HCT116 (cell line): ENCODE measurements around the gene AGPAT3.

Source experiments
- CTCF ChIP-seq, 3 experiments: fragments of 200-600 bp in 1 of 3; sonication (generic) in 1 of 3; IDR thresholded peaks in 2 of 3; conservative IDR thresholded peaks in 1 of 3; 2 replicates each; pipeline ENCODE4 v1.5.1; 2012 to 2017; ENCODE audit warnings: low read depth in 2 of 3, low read length in 2 of 3, antibody characterized with exemption in 1 of 3, borderline replicate concordance in 1 of 3, control low read depth in 1 of 3, mild to moderate bottlenecking in 1 of 3, mixed read lengths in 1 of 3, mixed run types in 1 of 3, moderate library complexity in 1 of 3; ENCODE audit not compliant: insufficient read depth in 1 of 3
- EGR1 ChIP-seq: IDR thresholded peaks from 2 replicates; pipeline ENCODE4 v1.6.1; 2012; ENCODE audit warnings: low read depth
- MAX ChIP-seq: IDR thresholded peaks from 2 replicates; pipeline ENCODE4 v1.6.1; 2012
- POLR2AphosphoS5 ChIP-seq: IDR thresholded peaks from 2 replicates; pipeline ENCODE4 v1.6.1; 2011; ENCODE audit warnings: mild to moderate bottlenecking, low read depth, low read length, moderate library complexity
- RAD21 ChIP-seq: IDR thresholded peaks from 2 replicates; pipeline ENCODE4 v1.6.1; 2012; ENCODE audit warnings: low read depth, mild to moderate bottlenecking
- SIN3A ChIP-seq: IDR thresholded peaks from 2 replicates; pipeline ENCODE4 v1.6.1; 2012; ENCODE audit warnings: low read depth
- TF ChIP-seq, protein P1 (sequence below): IDR thresholded peaks from 2 replicates; pipeline ENCODE4 v1.6.1; 2011; ENCODE audit warnings: mild to moderate bottlenecking, low read length, moderate library complexity; ENCODE audit not compliant: insufficient replicate concordance; ENCODE audit errors: extremely low read depth

DNA sequence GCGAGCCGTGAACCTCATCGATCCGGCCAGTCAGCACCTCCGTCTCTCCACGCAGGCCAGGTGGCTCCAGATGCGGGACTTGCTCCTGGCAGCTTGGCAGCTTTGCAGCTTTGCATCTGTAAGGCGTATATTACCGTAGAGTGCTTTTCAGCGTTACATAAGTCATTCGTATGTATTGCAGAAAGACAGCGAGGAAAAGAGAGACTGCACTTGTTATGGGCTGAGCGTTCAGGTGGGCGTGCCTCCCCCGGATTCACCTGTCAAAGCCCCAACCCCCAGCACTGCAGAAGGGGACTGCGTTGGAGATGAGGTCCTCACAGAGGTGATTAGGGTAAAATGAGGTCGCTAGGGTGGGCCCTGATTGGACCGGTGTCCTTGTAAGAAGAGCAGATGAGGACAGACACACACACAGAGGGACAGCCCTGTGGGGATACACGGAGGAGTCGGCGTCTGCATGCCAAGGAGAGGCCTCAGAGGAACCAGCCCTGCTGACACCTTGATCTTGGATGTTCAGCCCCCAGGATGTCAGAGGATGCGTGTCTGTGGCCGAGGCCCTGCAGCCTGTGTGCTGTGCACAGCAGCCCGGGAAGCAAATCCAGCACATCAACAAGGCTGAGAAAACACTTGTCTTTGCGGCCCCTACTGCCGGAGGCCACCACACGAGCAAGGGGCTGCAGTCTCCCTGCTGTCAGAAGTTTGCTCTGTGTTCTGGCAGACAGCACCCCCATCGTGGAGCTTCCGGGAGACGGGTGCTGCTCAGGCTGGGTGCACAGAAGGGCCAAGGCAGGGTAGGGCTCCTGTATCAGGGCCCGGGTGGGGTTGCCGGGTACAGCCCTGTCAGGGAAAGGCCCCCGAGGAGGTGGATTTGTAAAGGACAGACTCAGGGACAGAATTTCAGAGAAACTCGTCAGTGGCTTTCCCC is 10.9 kb upstream of the AGPAT3 start:
- TF ChIP-seq CTCF (IDR thresholded peaks at IDR 0.05 in 2 of 3, conservative IDR thresholded peaks at IDR 0.05 in 1 of 3; ENCODE audit: borderline replicate concordance in 1 of 3, insufficient read depth in 1 of 3, low read depth in 2 of 3, low read length in 2 of 3) = no peak
- TF ChIP-seq, protein P1, sequence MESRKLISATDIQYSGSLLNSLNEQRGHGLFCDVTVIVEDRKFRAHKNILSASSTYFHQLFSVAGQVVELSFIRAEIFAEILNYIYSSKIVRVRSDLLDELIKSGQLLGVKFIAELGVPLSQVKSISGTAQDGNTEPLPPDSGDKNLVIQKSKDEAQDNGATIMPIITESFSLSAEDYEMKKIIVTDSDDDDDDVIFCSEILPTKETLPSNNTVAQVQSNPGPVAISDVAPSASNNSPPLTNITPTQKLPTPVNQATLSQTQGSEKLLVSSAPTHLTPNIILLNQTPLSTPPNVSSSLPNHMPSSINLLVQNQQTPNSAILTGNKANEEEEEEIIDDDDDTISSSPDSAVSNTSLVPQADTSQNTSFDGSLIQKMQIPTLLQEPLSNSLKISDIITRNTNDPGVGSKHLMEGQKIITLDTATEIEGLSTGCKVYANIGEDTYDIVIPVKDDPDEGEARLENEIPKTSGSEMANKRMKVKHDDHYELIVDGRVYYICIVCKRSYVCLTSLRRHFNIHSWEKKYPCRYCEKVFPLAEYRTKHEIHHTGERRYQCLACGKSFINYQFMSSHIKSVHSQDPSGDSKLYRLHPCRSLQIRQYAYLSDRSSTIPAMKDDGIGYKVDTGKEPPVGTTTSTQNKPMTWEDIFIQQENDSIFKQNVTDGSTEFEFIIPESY = no peak
- TF ChIP-seq SIN3A = no peak
- no peak for TF ChIP-seq RAD21
- TF ChIP-seq EGR1 = no peak
- no peak for TF ChIP-seq POLR2AphosphoS5
- no peak for TF ChIP-seq MAX
